Stimulated activated naive CD8-positive, alpha-beta T cell treated with anti-CD3 and anti-CD28 coated beads, Interleukin-15, Interleukin-2, amounts not matched to agents 100 U/mL and 50 U/mL, for 24 hours (primary cell): ENCODE measurements around the gene PRR3.
"Not testable (repeated sequence)": the region's sequence is repeated elsewhere in the genome, so short reads cannot be mapped to it uniquely, and the experiment has no call there.

ENCODE experiments used
- ATAC-seq: fragments of 150-1000 bp; cut with Tn5 transposase; one replicate; pipeline ENCODE4 v1.10.0; 2021
- DNase-seq: peaks from one replicate; pipeline ENCODE4 v3.0.0; 2021

Gene PRR3, protein sequence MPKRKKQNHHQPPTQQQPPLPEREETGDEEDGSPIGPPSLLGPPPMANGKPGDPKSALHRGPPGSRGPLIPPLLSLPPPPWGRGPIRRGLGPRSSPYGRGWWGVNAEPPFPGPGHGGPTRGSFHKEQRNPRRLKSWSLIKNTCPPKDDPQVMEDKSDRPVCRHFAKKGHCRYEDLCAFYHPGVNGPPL

DNA sequence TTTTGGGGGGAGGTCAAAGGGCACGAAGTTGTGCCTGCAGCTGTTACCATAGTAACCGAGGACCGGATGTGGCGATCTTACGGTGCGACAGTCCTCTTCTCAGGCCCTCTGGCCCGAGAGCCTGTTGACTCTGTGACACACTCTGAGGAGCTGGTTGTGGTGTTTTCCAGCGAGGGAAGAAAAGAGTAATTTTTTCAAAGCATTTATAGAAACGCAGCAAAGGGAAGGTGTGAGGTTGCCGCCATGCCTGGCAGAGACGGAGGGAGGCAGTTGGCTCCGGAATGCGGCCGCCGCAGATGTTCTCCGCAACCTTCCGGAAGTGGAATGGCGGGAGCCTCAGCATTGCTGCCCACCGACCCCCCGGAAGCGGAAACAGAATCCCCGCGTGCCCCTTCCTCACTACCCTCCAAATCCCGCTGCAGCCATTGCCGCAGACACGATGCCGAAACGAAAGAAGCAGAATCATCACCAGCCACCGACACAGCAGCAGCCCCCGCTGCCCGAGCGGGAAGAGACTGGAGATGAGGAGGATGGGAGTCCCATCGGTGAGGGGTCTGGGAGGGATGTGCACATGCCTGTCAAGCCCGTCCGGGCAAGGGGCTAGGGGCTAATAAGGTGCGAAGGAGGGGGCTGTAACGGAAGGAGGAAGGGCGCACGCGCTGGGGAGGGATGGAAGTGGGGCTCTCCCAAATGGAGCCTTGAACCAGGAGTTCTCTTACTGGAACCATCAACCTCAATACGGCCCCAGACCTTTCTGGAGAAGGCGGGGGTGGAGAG, at the start of gene PRR3:
PRR3 (plus strand) TSS at position 390 of the 777 bp plus-strand sequence; CDS start at position 440, 50 bp downstream.
- ATAC-seq (peak; percentile 74), DNase-seq (peak; percentile 89)

DNA sequence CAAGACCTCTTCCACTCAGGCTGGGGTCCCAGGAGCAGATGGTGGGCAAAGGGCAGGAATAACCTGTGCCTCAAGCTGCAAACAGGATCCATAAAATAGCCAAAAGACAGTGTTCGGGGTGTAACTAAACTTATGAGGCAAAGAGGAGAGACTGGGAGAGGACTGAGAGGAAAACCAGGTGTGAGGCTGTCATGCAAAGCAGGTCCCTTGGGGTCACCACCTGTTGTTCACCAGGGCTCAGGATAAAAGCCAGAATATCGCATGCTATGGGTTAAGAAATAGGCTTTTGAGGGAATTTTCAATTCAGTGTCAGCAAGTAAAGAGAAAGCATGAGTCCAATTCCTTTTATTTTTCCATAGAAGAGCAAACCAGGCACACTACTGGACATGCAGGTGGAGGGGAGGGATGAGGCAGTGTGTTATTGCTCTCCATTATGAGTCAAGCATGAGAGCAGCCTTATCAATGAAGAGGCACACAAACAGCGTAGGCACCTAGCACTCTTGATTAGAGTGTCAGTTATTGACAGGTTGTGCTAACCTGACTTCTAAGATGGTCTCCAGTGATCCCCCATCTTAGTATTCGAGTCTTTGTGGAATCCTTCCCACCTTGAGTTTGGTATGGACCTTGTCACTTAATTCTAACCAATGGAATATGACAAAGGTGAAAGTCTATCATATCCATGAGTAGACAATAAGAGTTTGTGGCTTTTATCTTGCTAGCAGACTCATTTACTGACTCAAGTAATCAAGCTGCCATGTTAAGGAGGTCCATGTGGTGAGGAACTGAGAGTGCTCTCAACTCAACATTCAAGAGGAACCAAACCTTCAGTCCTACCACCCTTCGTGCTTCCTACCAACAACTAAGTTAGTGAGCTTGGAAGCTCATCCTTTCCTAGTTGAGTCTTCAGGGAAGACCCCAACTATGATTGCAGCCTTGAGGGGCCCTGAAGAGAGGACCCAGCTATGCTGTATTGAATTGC, 49.0 kb upstream of the PRR3 start:
- ATAC-seq (peak; percentile 30), DNase-seq (no peak)

DNA sequence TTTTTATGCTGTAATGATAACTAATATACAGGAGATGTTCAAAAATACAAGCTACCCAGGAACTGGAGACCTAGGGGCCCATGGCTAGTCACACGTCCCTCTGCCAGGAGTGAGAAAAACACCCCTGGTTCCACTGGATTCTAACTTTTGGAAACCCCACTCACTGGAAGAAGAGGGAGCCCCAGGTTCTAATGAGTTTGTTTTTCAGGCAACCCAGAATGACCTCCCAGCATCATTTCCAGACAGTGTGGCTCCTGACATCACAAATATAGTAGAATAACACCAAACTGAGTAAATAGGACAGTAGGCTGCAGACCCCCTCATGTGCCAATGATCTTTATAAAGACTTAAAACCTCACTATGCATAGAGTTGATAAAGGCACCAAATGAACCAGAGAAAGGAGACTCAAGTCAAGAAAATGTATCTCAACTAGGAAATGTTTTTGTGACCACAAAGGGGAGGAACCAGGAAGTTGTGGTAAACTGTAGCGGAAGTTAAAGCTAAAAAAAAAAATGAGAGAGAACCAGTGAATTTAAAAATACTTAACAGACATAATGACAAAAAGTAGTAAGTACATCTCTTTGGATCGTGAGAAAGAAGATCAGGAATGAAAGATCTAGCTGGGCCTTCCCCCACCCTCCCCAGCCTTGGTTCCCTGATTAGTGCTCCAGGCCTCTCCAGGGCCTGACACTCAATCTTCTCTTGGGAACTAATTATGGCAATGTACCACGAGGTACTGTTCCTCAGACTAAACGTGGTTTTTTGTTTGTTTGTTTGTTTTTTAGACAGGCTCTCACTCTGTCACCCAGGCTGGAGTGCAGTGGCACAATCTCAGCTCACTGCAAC, 48.0 kb upstream of the PRR3 start:
- ATAC-seq (peak; percentile 60), DNase-seq (peak; percentile 29)

DNA sequence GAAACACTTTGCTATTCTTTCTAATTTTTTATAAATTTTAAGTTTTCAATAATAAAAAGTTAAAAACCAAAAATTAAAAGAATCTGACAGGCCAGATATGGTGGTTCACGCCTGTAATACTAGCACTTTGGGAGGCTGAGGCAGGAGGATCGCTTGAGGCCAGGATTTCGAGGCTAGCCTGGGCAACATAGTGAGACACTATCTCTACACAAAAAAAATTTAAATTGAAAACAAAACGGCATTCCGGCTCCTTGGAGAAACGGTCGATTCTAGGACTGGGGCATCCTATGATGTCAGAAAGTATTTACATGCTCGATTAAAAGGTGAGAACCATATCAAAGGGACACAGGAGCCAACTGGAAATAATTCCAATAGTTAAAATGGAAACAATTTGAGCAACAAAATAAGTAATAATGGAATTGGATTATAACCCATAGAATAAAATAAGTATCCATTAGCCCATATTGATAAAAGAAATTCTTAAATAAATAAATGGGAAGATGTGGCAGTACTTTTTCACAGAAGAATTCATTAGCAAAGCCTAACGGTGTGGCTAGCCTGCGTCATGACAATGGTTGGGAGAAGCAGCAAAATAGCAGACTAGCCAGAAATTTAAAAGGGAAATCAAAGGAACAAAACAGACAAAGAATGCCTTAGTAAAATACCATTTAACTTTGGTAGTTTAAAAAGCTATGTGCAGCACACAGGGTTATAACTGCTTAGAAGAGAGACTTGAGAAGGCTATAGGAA, 46.5 kb upstream of the PRR3 start:
- ATAC-seq (no peak), DNase-seq (no peak)

DNA sequence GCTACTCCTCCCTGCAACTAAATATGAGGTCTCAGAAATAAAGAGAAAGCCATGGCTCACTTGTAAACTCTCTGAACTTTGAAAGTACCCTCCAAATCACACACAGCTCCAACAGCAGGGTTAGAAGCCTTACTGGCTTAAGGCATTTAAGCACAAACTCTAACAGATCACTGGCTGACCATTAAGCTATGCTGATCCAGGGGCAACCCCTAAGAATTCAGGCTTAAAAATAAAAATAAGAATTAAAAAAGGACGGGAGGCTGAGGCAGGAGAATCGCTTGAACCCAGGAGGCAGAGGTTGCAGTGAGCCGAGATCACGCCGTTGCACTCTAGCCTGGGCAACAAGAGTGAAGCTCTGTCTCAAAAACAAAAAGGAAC, 45.9 kb upstream of the PRR3 start:
- ATAC-seq: no peak
- no peak for DNase-seq

DNA sequence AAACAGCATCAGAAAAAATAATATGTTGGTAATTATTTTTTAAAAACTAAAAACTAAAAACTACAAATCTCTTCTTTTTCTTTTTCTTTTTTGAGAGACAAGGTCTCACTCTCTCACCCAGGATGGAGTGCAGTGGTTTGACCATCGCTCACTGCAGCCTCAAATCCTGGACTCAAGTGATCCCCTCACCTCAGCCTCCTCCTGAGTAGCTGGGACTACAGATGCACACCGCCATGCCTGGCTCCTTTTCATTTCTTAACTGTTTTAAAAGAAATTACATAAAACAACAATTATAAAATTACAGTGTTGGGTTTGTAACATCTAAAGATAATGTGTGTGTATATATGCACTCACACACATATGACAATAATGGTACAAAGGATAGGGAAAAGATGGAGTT, 43.6 kb upstream of the PRR3 start:
- ATAC-seq (no peak), DNase-seq (no peak)

DNA sequence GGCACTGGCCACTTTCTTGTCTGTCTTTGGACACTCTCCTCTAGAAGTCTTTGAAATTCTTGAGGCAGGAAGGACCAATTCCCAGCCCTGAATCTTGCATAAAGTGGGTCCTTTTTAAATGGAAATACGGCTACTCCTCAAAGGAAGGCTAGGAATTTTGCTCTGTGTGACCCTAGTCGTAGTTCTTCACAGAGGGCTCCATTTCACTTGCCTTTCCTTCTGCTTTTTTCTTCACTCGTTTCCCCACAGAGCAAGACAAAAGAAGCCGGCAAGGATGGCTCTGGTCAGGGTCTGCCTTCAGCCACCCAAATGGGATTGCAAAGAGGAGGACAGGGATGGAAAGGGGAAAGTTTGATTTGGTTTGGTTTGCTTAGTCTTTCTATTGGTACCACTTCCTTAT, 42.0 kb upstream of the PRR3 start:
- ATAC-seq (no peak), DNase-seq (no peak)

DNA sequence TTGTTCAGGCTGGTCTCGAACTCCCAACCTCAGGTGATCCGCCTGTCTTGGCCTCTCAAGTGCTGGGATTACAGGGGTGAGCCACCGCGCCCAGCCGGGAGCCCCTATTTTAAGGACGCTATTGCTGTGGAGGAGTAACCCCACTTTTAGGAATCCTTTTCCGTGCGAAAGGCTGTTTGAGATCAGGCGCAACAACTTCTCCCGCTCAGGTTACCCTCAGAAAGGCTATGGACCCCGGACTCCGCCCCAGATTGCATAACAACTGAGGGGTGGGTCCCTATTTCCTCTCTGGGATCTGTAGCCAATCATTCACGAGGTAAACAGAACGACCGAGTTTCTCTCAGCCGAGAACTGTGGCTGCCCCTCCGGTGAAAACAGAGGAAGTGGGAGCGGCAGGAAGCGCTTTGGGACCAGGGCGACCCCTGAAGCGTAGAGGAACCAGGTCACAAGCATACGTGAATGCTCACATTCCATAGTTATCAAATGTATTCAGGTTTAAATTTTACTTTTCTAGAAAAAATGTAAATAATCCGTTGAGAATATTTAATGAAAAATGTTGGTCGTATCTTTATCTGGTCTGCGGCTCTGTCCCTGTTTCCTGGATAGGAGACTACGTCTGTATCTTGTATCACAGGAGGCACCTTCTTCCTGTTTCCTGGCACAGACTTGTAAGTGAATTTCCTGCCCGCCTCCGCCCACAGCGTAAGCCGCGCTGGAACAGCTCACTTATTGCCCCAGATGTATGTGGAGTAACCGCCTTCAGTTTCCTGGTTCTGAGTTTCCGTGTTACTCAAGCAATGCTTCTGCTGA, 40.9 kb upstream of the PRR3 start:
- DNase-seq (peak; percentile 87), ATAC-seq (peak; percentile 93)

DNA sequence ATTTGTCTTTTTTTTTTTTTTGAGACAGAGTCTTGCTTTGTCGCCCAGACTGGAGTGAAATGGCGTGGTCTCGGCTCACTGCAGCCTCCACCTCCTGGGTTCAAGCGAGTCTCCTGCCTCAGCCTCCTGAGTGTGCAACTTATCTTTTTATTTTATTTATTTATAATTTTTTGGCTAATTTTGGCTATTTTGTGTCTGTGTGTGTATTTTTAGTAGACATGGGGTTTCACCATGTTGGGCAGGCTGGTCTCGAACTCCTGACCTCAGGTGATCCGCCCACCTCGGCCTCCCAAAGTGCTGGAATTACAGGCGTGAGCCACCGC, 40.4 kb upstream of the PRR3 start:
- ATAC-seq, DNase-seq: not testable (repeated sequence)

DNA sequence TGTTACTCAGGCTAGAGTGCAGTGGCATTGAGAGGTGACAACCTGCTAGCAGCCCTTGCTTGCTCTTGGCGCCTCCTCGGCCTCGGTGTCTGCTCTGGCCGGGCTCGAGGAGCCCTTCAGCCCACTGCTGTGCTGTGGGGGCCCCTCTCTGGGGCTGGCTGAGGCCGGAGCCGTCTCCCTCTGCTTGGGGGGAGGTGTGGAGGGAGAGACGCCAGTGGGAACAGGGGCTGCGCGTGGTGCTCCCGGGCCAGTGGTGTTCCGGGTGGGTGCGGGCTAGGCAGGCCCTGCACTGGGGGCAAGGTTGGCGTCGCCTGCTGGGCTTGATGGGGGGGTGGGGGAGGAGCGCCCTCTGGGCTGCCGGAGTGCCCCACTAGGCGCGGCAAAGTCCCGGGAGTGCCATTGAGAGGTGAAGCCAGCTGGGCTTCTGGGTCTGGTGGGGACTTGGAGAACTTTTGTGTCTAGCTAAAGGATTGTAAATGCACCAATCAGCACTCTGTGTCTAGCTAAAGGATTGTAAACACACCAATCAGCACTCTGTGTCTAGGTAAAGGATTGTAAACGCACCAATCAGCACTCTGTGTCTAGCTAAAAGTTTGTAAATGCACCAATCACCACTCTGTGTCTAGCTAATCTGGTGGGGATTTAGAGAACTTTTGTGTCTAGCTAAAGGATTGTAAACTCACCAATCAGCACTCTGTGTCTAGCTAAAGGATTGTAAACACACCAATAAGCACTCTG, 39.2 kb upstream of the PRR3 start:
- not testable (repeated sequence) for DNase-seq

DNA sequence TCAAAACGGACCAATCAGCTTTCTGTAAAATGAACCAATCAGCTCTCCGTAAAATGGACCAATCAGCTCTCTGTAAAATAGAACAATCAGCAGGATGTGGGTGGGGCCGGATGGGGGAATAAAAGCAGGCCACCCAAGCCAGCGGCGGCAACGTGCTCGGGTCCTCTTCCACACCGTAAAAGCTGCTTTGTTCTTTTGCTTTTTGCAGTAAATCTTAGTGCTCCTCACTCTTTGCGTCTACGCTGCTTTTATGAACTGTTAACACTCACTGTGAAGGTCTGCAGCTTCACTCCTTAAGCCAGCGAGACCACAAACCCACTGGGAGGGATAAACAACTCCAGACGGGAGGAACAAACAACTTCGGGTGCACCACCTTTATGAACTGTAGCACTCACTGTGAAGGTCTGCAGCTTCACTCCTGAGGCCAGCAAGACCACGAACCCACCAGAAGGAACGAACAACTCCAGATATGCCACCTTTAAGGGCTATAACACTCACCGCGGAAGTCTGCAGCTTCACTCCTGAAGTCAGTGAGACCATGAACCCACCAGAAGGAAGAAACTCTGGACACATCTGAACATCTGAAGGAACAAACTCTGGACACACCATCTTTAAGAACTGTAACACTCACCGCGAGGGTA, 38.5 kb upstream of the PRR3 start:
- not testable (repeated sequence) for ATAC-seq
- DNase-seq: peak; percentile 63

More for the DNA sequence above, 39.2 kb upstream of the PRR3 start:
- ATAC-seq: not testable (repeated sequence)

DNA sequence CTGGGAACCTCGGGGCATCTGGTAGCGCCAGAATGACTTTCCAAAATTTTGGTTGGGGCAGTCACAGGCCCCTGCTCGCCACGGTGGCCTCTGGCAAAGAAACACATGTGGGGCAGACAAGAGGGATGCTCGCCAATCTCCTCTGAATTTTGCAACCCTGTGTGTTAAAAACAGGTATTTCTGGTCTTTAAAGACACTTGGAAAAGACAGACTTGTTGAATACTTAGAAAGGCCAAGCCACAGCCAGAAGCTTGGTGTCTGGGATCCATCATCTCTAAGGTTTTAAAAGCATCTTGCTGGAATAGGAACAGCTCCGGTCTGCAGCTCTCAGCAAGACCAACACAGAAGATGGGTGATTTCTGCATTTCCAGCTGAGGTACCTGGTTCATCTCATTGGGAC, 36.6 kb upstream of the PRR3 start:
- DNase-seq: no peak
- no peak for ATAC-seq

DNA sequence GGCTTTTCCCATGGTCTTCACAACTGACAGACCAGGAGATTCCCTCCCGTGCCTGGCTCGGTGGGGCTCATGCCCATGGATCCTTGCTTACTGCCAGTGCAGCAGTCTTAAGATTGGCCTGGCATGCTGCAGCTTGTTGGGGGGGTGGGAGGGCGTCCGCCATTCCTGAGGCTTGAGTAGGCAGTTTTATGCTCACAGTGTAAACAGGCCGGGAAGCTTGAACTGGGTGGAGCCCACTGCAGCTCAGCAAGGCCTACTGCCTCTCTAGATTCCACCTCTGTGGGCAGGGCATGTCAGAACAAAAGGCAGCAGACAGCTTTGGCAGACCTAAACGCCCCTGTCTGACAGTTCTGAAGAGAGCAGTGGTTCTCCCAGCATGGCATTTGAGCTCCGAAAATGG, 36.0 kb upstream of the PRR3 start:
- not testable (repeated sequence) for ATAC-seq, DNase-seq

DNA sequence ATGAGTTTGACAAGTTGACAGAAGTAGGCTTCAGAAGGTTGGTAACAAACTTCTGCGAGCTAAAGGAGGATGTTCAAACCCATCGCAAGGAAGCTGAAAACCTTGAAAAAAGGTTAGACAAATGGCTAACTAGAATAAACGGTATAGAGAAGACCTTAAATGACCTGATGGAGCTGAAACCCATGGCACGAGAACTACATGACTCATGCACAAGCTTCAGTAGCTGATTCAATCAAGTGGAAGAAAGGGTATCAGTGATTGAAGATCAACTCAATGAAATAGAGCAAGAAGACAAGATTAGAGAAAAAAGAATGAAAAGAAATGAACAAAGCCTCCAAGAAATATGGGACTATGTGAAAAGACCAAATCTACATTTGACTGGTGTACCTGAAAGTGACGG, 35.1 kb upstream of the PRR3 start:
- DNase-seq, ATAC-seq: not testable (repeated sequence)

DNA sequence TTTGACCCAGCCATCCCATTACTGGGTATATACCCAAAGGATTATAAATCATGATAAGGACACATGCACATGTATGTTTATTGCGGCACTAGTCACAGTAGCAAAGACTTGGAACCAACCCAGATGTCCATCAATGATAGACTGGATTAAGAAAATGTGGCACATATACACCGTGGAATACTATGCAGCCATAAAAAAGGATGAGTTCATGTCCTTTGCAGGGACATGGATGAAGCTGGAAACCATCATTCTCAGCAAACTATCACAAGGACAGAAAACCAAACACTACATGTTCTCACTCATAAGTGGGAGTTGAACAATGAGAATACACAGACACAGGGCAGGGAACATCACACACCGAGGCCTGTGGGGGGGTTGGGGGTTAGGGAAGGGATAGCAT, 30.7 kb upstream of the PRR3 start:
- DNase-seq, ATAC-seq: not testable (repeated sequence)

DNA sequence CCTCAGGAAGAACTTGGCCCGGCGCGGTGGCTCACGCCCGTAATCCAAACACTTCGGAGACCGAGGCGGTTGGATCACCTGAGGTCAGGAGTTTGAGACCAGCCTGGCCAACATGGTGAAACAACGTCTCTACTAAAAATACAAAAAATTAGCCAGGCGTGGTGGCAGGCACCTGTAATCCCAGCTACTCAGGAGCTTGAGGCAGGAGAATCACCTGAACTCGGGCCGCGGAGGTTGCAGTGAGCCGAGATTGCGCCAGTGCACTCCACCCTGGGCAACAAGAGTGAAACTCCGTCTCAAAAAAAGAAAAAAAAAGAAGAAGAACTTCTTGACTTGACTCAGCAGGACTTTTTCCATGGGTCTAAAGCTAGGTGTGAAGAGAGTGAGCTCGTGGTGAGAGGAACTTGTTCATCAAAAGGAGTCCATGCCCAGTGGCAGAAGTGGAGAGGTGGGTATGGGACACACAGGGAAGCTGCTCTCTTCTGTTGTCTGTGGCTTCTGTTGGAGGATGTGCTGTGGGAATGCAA, 27.7 kb upstream of the PRR3 start:
- ATAC-seq (peak; percentile 56), DNase-seq (peak; percentile 57)

DNA sequence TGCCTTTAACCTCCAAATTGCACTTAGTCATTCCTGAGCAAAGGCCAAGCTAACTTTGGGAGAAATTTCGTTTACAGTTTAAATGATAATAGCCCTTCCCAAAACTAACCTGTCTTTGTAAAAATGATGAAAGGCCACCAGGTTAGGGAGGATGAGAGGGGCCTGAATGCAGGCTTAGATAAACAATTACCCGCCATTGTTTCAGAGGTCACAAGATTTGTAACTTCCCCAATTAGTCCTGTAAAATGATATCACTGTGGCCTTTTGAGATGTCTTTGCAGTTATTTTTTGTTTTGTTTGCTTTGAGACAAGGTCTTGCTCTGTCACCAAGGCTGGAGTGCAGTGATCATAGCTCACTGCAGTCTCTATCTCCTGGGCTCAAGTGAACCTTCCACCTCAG, 27.1 kb upstream of the PRR3 start:
- no peak for ATAC-seq
- DNase-seq: no peak

DNA sequence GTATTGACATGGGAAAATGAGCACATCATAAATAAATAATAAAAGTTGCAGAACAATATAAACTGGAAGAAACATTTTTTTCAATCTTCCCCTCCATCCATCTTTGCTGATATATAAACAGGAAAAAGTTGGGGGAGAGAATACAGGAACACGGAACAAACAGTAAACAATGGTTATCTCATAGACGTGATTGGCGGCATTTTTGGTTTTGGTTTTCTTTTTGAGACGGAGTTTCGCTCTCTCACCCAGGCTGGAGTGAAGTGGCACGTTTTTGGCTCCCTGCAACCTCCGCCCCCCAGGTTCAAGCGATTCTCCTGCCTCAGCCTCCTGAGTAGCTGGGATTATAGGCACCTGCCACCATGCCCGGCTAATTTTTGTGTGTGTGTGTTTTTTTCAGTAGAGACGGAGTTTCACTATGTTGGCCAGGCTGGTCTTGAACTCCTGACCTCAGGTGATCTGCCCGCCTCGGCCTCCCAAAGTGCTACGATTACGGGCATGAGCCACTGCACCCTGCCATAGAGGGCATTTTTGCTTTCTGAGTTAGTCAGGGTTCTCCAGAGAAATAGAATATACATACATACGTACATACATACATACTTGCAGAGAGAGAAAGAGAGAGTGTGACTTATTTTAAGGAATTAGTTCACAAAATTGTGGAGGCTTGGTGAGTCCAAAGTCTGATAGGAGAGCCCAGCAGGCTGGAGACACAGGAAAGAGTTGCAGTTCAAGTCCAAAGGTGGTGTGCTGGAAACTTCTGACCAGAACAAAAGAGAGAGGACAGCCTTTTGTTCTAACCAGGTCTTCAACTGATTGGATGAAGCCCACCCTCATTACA, 23.4 kb upstream of the PRR3 start:
- no peak for DNase-seq

More for the DNA sequence above, 23.4 kb upstream of the PRR3 start:
- no peak for ATAC-seq
